GM18907 (cell line): Measurements from ENCODE around the gene ATG5.
"Not testable (repeated sequence)": the region's sequence is repeated elsewhere in the genome, so short reads cannot be mapped to it uniquely, and the experiment has no call there.

ENCODE experiments used
- ATAC-seq: cut with Tn5 transposase; IDR thresholded peaks from one replicate; pipeline ENCODE4 v1.9.1; 2021; ENCODE audit warnings: mild to moderate bottlenecking, moderate library complexity; ENCODE audit not compliant: unreplicated experiment

The ATG5 gene

GRCh38 chr6:106160189-106160588 lies 165.4 kb downstream of the ATG5 start:
- no peak for ATAC-seq

- no peak for ATAC-seq
Measured at GRCh38 chr6:106159531-106159940, 166.0 kb downstream of the ATG5 start.

GRCh38 chr6:106158816-106159215 lies 166.7 kb downstream of the ATG5 start:
- ATAC-seq: no peak

GRCh38 chr6:106156863-106157262 lies 168.7 kb downstream of the ATG5 start:
- no peak for ATAC-seq

GRCh38 chr6:106156413-106156812 lies 169.1 kb downstream of the ATG5 start:
- ATAC-seq: no peak

GRCh38 chr6:106155219-106155830 lies 170.2 kb downstream of the ATG5 start:
- ATAC-seq: no peak

GRCh38 chr6:106154326-106154725 lies 171.2 kb downstream of the ATG5 start:
- ATAC-seq: no peak

GRCh38 chr6:106152952-106153351 lies 172.6 kb downstream of the ATG5 start:
- ATAC-seq: no peak

GRCh38 chr6:106152476-106152875 lies 173.1 kb downstream of the ATG5 start:
- ATAC-seq: not testable (repeated sequence)

- ATAC-seq: no peak
Measured at GRCh38 chr6:106149472-106150069, 176.0 kb downstream of the ATG5 start.

- no peak for ATAC-seq
Measured at GRCh38 chr6:106147476-106147875, 178.1 kb downstream of the ATG5 start.

- ATAC-seq: no peak
Measured at GRCh38 chr6:106146852-106147351, 178.7 kb downstream of the ATG5 start.

- ATAC-seq: peak; percentile 36
Measured at GRCh38 chr6:106145741-106146227, 179.8 kb downstream of the ATG5 start.

- no peak for ATAC-seq
Measured at GRCh38 chr6:106145144-106145543, 180.4 kb downstream of the ATG5 start.

GRCh38 chr6:106143665-106144064 lies 181.9 kb downstream of the ATG5 start:
- no peak for ATAC-seq

- no peak for ATAC-seq
Measured at GRCh38 chr6:106142876-106143431, 182.6 kb downstream of the ATG5 start.

GRCh38 chr6:106141441-106142237 lies 183.9 kb downstream of the ATG5 start:
- ATAC-seq: peak; percentile 86

- ATAC-seq: no peak
Measured at GRCh38 chr6:106138151-106138550, 187.4 kb downstream of the ATG5 start.

GRCh38 chr6:106136845-106137244 lies 188.7 kb downstream of the ATG5 start:
- ATAC-seq: no peak

GRCh38 chr6:106135911-106136571 lies 189.5 kb downstream of the ATG5 start:
- no peak for ATAC-seq
